Urothelium cell line (cell line): ENCODE data around the gene NEK6.

ENCODE experiments used
- DNase-seq: peaks from one replicate; pipeline ENCODE4 v3.0.0; 2011; ENCODE audit warnings: low spot score, mixed read lengths
- FAIRE-seq: peaks from 2 replicates; lab custom pipeline; 2011; peaks lifted over from hg19 to GRCh38; lab: Jason Lieb, UNC

NEK6 gene

GRCh38 chr9:124312290-124313265 lies 54.8 kb downstream of the NEK6 start:
- FAIRE-seq (no peak), DNase-seq (no peak)

- FAIRE-seq, result no peak
- DNase-seq, result no peak
Observed at GRCh38 chr9:124313940-124314339, 56.2 kb downstream of the NEK6 start.

- DNase-seq (no peak), FAIRE-seq (no peak)
Observed at GRCh38 chr9:124315882-124316281, 58.1 kb downstream of the NEK6 start.

DNA sequence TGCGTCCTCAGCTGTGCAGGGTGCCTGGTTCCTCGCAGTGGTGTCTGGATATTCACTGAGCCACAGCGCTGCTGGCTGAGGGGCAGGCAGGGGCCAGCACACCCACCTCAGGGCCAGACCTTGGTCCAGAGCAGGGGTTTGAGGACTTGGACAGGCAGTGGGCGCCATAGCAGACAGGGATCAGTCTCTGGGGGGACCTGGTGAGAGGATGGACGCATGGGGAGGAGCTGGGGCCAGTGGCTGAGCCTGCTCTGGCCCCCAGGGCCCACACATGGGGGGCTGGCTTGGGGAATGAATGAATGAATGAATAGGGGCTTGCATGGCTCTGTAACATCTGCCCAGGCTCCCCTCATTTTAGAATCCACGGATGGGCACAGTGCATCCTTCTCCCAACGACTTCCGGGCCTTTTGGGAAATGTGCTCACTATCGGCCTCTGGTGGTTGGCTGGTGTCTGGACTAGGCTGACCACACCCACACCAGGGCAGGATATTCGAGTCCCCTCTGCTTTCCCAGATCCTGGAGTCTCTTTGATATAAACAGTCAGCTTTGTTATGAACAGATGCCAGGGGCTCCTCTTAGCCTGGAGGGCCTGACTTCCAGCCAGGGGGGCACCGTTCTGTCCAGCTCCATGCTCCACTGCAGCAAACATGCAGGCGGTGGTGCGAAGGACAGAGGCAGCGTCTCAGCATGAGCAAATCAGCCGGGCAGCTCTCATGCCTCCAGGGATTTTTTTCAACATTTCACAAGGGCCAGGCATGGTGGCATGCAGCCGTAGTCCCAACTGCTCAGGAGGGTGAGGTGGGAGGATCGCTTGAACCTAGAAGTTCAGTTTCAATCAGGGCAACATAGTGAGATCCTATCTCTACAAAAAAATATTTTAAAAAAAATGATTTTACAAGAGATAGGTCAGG lies 62.6 kb downstream of the NEK6 start:
- FAIRE-seq (no peak), DNase-seq (peak; percentile 82)

- no peak for DNase-seq
- FAIRE-seq, result no peak
Observed at GRCh38 chr9:124321416-124321815, 63.7 kb downstream of the NEK6 start.

DNA sequence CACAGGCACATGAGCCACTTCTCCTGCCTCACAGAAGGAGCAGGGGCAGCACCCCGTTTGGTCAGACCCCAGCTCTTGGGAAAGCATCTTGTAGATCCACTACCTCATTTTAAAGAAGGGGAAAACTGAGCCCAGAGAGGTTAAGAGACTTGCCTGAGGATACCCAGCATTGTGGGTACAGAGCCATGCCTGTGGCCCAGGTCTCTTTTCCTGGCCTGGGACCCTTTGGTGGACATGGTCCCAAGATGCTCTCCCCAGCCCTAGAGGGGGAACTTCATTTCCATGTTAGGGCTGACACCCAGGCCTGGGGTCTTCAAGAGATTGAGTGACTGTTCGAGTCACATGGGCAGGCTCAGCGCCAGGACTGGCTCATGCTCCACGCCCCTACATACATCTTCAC lies 64.2 kb downstream of the NEK6 start:
- FAIRE-seq (no peak), DNase-seq (no peak)

DNA sequence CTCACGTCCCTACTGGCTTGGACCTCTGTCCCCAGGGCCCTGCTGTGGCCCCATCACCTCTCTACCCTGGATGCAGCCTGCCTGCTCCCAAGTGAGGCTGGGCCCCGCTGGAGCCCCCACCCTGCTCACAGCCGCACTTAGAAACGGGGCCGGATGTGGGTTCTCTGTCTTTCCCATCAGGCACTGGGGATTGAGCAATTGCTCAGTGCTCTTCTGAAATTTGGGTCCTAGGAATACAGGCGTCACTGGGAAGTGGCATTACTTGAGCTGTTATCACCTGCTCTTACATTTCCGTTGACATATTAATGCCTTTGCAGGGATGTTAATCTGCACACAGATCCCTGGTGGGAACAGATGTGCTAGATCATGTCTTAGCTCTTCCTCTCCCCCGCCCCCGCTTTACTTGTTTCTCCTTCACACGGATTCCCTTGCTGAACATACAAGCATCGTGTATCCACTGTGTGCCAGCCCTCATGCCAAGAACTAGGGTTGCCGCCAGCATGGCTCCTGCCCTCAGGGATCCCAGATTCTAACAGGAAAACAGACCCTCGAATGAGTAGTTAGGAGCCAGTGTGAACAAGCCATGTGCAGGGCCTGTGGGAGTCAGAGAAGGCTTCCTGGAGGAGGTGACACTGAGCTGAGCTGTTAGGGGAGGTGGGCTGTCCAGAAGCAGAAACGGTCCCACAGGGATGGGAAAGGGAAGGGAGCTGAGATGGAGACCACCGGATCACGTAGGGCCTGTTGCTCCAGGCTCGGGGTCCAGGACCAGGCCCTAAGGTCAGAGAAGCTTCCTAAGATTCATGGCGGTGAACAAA lies 65.1 kb downstream of the NEK6 start:
- FAIRE-seq, result no peak
- no peak for DNase-seq

DNA sequence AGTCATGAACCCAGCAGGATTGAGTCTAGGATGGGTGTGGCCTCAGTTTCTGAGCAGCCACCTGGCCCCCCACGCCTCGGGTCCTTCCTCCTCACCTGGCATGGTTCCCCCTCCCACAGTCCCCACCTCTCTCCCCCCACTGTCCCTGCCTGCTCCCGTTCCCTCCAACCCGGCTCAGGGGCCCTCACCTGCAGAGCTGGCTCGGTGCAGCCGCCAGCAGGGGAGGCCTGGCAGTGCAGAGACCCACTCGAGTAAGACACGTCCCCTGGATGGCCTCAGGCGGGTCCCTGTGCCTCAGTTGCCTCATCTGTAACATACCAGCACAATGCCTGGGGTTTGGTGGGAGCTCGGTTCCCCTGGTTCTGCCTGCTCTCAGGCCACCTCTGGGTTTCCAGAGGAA lies 66.2 kb downstream of the NEK6 start:
- no peak for DNase-seq
- FAIRE-seq, result no peak

DNA sequence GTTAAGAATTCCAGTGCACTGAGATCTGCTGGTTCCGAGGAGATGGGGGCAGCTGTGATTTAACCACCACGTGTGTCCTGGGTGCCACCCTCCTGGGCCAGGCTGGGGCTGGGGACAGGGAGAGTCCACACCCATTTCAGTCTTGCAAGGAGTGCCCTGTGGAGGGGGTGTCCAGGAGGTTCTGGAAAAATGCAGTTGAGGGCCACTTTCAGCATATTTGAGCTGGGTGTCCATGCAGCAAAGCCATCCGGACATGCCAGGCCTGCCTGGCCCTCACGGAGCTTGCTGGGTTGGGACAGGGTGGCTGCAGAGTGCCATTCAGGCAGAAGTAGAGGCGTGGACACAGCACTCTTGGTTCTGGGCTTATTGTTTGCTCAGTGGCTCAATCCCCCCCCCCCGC lies 68.1 kb downstream of the NEK6 start:
- DNase-seq, result no peak
- FAIRE-seq, result no peak

DNA sequence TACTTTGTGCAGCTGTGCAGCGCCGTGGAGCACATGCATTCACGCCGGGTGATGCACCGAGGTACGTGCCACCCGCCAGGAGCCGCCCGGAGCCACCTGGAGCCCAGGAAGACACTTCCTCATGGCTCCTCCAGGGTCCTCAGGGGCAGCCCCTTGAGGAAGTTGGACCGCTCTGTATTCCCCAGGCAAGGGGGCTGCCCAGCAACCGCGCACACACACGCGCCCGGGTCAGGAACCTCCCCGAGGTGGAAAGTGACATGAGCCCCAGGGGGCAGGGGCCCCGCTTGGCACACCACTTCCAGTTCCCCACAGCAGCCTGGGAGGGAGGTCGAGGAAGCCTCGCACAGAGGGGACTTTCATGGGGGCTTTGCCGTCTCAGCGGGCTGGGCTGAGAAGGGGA lies 68.6 kb downstream of the NEK6 start:
- DNase-seq, result no peak
- no peak for FAIRE-seq

GRCh38 chr9:124327491-124327890 lies 69.7 kb downstream of the NEK6 start:
- DNase-seq (no peak), FAIRE-seq (no peak)

- FAIRE-seq (no peak), DNase-seq (no peak)
Observed at GRCh38 chr9:124328285-124328684, 70.5 kb downstream of the NEK6 start.

GRCh38 chr9:124329206-124329792 lies 71.5 kb downstream of the NEK6 start:
- DNase-seq (no peak), FAIRE-seq (no peak)

DNA sequence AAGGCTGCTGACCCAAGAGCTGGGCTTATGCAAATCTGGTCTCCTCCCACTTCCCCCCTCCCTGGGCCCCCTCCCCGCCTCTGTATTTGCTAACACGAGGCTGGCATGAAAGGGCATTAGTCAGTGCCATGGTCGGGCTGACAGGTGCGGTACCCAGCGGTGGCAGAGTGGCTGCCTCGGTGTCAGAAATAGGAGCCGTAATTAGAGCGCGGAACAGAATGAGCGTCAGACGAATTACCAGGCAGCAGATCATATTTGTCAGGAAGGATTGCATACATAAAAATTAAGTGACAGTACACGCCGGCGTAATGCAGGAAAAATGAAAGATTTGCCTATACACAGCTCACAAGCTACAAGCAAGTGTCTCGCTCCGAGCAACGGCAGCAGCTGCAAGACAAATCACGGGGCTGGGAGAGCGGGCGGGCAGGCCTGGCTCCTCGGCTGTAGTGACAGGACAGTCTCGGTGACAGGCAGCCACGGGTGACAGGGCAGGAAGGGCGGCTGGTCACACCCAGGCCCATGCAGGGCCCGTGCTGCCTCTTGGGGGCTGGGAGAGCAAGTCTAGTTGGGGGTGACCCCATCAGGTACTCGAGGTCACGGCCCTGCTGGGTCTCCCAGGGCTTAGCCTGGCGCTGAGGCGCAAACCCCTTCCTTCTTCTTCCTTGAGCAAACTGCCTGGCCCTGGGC lies 72.4 kb downstream of the NEK6 start:
- FAIRE-seq, result no peak

GRCh38 chr9:124331580-124331979 lies 73.8 kb downstream of the NEK6 start:
- no peak for FAIRE-seq
- DNase-seq, result no peak

More for the DNA sequence above, 72.4 kb downstream of the NEK6 start:
- no peak for DNase-seq

GRCh38 chr9:124332361-124333202 lies 74.8 kb downstream of the NEK6 start:
- DNase-seq (no peak), FAIRE-seq (no peak)

- no peak for FAIRE-seq
- DNase-seq, result no peak
Observed at GRCh38 chr9:124333203-124333579, 75.4 kb downstream of the NEK6 start.

DNA sequence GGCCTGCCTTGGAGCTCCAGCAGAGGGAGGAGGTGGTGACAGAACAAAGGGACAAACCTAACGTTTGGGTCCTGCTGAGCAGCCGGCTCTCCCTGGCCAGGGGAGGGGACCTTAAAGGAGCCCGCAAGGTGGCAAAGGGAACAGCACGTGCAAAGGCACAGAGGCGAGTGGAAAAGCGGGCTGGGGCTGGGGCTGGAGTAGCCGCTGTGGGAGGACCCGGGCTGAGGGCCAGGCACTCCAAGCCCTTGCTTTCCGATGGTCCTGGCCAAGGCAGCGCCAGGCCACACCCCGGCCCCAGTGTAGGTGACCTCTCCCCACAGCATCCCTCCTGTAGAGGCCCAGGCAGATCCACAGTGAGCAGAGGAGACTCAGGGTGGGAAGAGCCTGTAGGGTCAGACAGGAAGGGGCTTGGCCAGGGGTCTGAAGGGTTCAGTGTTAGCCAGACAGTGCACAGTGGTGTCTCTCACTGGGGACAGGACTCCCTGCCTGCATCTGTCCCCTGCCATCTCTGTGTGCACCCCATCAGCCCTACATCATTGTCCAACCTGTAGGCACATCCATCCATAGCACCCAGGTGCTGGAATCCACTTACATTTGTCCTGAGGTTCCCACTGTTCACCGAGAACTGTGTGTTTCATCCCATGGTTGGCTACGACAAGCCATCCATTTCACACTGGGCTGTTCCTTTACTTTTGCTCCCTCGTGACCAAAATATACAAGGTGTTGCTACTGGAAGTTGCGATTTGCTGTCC lies 77.0 kb downstream of the NEK6 start:
- FAIRE-seq (no peak), DNase-seq (no peak)
